ENCODE results near the gene CLMP.
"Not testable (repeated sequence)": the region's sequence is repeated elsewhere in the genome, so short reads cannot be mapped to it uniquely, and the experiment has no call there.

Gene CLMP

GRCh38 chr11:123168241-123168640, 26.8 kb downstream of the CLMP start:
- no peak for DNase-seq (ENCODE audit: low read depth in 2 of 2)

DNA sequence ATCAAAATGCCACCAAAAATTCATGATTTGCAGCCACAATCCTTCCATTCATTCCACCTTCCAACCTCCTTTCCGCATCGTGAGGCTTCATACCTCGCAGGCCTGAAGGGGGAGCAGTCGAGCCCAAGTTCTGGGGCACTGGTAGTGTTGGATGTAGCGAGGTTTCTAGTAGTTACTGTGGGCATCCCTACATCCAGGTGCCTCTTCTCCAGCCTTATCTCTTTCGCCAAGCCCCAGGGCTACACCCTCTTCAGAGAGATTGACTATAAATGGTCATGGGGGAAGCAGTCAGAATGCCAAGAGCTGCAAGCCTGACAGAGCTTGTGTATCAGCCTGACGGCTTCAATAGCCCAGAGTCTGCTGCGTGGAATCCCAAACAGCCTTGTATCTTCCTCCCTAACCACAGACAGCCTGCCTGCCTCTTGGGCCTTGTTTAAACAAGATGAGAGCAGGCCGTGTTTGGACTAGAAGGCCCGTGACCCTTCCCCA, 28.9 kb downstream of the CLMP start:
- peak; percentile 7 to 23 for DNase-seq (ENCODE audit: low read depth in 2 of 2)

DNA sequence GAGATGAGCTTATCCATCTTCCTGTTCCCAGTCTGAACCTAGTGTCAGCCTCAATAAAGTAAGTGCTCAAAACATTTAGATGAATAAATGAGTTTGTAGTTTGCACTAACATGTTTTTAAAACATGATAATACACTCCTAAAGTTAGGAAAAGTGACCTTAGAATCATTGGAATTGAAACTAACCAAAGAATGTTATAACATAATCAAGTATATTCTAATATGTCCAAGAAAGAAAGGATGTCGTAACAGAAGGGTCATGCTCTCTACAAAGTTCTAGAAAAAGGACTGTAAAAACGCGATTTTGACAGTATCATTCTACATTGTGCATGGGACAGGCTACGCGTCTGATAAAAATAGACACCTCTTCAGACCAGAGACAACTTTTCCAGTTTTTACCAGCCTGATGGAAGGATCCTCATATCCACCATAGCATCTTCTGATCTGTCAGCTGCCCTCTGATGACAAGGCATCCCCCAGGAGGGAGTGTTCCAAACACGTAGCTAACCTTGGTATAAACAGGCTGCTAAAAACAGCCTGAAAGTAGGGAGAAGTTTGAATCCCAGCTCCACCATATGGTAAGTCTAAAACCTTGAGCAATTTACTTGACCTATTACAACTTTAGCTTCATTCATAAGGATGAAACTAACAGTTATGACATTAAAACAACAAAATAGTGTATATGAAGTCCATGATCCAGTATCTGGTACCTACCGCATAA, 30.2 kb downstream of the CLMP start:
- DNase-seq (ENCODE audit: low read depth in 2 of 2), result no peak

GRCh38 chr11:123163621-123164020, 31.4 kb downstream of the CLMP start:
- DNase-seq (ENCODE audit: low read depth in 2 of 2), result no peak

- no peak for DNase-seq (ENCODE audit: low read depth in 2 of 2)
Observed at GRCh38 chr11:123161376-123162030, 33.5 kb downstream of the CLMP start.

DNA sequence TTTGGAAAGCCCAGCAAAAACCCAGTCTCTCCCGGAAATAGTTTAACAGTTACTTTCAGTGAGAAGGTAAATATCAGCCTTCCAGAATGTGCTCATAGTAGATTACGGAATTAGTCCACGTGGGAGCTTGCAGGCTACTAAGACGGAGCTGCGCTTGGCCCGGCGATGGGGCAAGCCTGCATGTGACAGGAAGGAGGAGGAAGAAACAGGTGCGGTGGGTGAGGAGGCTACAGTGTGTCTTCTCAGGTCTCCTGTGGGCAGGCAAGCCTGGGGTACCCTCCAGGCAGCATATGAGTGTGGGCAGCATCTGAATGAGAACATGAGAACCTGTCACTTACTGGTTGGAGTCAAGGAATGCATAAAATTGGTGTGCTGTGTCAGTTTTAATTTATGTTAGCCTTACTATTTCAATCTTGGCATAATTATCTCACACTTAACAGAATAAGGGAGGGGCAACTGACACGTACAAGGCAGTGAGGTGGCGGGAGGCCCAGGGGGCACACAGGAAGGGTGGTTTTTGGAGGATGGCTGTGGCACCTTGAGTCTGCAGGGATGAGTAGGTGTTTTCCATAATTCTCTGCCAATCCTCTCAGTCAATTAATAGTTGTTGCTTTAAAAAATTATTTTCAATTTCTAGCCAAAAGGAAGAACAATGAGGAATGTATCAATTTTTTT, 35.7 kb downstream of the CLMP start:
- no peak for DNase-seq (ENCODE audit: low read depth in 2 of 2)

DNA sequence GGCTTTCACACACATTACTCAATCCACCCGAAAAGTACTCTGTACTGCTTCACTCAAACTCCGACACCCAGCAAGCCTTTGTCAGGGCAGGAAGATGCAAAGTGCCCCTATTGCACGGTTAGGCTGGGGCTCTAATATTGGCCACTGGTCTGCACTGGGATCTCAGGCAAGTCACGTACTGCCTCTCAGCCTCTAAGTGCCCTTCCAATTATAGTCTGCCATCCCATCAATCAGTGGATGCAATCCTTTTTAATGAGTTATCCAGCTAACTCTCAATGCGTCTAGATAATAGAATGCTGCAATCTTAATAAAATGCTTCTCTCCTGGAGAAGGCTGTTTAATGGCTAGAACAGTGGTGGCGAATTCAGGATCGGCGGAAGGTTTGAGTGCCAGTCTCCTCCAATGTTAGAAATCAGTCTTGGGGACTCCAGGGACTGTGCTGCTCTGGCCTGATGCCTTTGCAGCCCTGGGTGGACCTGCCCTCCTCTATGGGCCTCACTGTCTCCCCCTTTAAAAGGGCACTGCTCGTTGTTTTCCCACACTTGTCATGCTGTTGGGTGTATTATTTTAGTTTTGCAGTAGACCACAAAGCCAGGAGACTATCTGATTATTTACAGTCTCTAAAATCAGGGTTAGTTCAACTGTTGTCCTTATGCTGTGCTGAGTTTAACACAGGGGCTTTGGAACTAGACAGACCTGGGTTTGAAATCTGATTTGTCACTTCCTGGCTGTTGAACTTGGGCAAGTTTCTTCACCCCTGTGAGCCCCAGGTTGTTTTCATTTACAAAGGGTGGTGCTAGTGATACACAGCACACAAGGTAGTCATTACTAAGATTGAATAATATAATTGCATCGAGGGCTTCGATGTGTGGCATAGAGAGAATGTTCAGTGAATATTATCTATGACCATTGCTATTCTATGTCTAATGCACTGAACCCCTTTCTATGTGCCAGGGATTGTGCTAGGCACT, 36.7 kb downstream of the CLMP start:
- no peak for DNase-seq (ENCODE audit: low read depth in 2 of 2)

GRCh38 chr11:123152951-123153350, 42.1 kb downstream of the CLMP start:
- DNase-seq (ENCODE audit: low read depth in 2 of 2), result no peak

- not testable (repeated sequence) for DNase-seq (ENCODE audit: low read depth in 2 of 2)
Observed at GRCh38 chr11:123152346-123152745, 42.7 kb downstream of the CLMP start.

DNA sequence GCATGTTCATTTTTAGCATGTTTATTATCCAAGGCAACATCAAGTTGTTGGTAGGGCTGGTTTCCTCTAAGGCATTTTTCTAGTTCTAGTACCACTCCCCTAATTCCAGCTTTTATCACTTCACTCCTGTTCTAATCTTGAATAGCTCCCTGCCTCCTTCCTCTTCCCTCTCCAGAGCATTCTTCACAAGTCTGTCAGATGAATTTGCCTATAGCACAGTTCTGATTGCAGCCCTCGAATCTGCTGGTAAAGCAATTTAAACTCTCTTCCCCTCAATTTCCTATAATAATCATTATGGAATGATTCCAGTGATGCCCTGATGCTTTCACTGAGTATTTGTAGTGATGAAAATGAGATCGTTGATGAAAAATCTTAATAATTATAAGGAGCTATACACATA, 43.3 kb downstream of the CLMP start:
- DNase-seq (ENCODE audit: low read depth in 2 of 2), result no peak

DNA sequence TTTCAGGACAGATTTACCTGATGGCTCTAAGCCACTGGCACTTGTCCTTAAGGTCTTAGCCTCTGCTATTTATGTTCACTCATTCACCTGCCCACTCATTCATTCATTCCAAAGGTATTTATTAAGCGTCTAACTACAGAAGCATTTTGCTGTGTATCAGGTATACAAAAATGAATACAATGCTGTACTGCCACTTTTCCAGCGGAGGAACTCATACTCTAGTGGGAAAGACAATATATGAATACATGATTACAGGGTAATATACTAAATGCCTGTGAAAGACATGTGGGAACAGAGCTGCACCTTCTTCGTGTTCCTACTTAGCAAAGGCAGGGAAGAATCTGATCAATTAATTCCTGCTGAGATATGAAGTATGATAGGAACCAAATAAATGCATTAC, 43.7 kb downstream of the CLMP start:
- no peak for DNase-seq (ENCODE audit: low read depth in 2 of 2)

GRCh38 chr11:123150882-123151281, 44.2 kb downstream of the CLMP start:
- DNase-seq (ENCODE audit: low read depth in 2 of 2), result no peak

DNA sequence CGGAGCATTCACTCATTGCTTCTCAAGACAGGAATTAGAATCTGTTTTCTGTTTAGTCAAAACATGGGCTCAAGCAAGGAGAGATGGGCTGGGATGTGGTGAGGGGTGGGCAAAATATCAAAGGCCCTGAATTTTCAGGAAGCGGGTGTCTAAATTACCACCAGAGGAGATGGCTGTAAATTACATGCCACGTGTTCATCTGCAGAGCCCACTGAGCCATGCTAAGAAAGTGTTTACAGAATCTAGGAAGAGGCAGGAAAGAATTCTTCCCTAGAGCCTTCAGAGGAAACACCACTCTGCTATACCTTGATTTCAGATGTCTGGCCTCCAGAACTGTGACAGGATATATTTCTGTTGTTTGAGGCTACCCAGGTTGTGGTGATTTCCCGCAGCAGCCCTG, 46.1 kb downstream of the CLMP start:
- DNase-seq (ENCODE audit: low read depth in 2 of 2), result no peak

- DNase-seq (ENCODE audit: low read depth in 2 of 2), result no peak
Observed at GRCh38 chr11:123145661-123146060, 49.4 kb downstream of the CLMP start.

DNA sequence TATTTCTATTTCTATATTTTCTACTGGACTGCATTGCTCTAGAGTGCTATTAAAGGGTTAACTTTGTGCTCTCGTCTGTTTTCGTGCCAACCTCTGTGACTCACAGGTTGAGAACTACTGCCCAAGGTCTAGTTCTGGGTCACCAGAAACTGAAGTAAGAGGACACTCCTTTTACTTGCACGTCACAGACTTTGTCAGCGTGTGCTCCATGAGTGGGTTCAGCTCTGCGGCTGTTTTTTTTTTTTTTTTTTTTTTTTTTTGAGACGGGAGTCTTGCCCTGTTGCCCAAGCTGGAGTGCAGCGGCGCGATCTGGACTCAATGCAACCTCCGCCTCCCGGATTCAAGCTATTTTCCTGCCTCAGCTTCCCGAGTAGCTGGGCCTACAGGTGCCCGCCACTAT, 49.8 kb downstream of the CLMP start:
- no peak for DNase-seq (ENCODE audit: low read depth in 2 of 2)

- no peak for DNase-seq (ENCODE audit: low read depth in 2 of 2)
Observed at GRCh38 chr11:123144707-123145106, 50.3 kb downstream of the CLMP start.

GRCh38 chr11:123143921-123144320, 51.1 kb downstream of the CLMP start:
- DNase-seq (ENCODE audit: low read depth in 2 of 2), result no peak

DNA sequence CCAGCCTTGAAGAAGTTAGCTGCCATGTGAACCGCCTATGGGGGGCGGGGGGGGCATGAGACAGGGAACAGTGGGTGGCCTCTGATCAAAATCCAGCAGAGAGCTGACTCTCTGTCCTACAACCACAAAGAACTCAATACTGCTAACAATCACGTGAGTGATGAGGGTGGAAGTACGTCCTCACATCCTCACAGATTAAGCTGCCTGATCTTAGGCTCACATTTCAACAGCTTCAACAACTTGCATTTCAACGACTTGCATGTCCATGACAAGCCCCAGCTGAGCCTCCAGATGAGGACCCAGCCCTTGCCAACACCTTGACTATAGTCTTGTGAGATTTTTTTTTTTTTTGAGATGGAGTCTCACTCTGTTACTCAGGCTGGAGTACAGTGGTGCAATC, 51.6 kb downstream of the CLMP start:
- no peak for DNase-seq (ENCODE audit: low read depth in 2 of 2)

DNA sequence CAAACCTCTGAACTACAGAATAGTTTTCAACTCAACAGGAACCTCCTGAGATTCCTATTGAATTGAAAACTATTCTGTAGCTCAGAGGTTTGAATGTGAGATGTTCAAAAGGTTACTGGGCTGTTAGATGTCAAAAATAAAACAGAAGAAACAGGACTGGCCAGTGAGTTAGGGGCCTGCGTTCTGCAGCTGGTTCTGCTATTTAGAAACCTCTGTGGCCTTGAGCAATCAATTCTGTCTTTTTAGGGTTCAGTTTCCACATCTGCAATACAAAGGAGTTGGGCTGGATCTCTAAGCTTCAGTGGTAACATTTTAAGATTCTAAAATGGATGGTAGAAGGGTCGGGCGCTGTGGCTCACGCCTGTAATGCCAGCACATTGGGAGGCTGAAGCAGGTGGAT, 55.8 kb downstream of the CLMP start:
- DNase-seq (ENCODE audit: low read depth in 2 of 2), result no peak

GRCh38 chr11:123137431-123138224, 57.4 kb downstream of the CLMP start:
- DNase-seq (ENCODE audit: low read depth in 2 of 2), result no peak

DNA sequence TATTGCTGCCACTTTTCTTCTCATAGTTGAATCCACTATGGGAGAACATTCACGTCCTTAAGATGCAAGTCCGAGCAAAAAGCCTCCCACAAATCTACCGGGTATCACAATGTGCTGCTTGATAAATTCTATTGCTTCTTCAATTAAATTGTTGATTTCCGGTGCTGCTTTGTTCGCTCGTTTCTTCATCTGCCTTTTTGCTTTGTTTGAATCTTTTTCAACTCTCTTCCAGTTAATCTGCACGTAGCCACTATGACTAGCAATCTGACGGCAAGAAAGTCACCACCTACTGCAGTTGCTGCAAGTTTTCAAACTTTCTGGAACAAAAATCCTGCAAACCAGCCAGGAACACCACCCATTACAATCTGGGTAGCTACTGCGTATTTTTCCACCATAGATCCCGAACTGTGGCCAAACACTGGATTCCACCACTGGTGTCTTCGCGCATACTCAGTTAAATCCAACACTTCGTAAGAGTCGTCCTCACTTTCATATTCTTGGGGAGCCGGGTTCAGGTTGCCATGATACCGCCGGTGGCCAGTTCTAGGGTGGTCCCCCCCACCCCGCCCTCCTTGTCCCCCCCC, 59.1 kb downstream of the CLMP start:
- no peak for DNase-seq (ENCODE audit: low read depth in 2 of 2)

All from stimulated activated CD4-positive, alpha-beta T cell treated with anti-CD3 and anti-CD28 coated beads, Interleukin-4, amount 100 ng/mL, for 48 hours (primary cell).